NOMO-1 treated with dmso at 0.1 percent for 144 hours (cell line): Measurements from ENCODE around the gene HHAT.

Experiments
- DNase-seq: peaks from one replicate; lab custom pipeline; 2025; ENCODE audit not compliant: unreplicated experiment; lab: John Stamatoyannopoulos, UW

Gene HHAT

DNA sequence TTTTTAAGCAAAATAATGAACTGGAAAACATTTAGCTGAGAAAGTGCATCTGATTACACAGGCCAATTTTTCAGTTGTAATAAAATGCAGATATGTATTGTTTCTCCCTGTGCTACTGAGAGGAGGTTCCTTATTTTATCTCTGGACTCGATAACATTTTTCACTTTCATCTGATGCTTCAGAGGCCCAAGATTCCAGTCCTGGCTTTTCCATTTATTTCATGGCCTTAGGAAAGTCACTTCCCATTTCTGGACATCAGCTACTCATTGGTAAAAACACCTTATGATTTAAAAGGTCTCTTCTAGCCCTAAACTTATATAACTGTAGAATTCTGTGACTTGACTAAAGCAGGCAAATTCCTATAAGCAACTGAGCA, 203.5 kb downstream of the HHAT start:
- no peak for DNase-seq

DNA sequence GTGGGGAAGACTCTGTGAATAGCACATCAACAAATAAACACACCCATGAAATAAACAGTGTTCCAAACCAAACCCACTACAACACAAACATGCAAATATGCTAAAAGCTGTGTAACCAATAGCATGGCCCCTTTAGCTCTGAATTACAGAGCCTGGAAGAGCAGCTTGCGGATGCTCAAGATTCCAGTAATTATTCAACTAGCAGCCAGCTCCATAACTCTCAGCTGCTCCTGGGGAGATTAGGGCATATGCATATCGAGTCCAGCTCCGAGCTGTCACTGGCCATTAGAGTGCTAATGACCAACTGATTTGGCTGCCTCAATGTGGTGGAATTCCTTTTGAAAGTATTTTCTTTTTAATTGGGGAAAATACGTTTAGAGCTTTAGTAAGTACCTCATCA, 207.1 kb downstream of the HHAT start:
- no peak for DNase-seq

DNA sequence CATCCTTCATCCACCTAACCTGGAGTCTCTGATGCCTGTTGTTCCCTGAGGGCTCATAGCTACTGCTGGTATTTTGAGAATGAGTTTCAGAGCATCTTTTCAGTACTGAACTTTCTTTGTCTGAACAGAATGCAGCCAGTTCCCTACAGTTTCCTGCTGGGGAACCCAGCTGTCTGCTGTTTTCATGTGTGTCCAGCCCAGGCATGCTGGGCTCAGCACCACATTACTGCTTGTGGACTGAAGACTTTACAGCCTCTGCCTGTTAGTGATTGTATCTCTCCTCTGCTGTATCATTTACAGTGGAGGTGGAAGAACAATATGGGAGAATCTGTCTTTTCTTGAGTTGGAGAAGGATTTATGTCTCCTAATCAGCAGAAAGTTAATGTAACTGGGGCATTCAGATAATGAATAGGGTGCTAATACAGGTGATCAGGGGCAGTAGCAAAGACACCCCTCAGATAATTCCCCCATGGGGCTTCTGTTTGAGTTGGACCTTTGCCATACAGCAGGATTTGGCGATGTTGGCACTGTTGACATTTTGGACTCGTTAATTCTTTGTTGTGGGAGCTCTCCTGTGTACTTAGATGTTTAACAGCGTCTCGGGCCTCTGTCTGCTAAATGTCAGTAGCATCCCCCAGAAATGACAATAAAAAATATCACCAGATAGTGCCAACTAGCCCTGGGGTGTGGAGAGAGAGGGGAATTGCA, 207.7 kb downstream of the HHAT start:
- no peak for DNase-seq

DNA sequence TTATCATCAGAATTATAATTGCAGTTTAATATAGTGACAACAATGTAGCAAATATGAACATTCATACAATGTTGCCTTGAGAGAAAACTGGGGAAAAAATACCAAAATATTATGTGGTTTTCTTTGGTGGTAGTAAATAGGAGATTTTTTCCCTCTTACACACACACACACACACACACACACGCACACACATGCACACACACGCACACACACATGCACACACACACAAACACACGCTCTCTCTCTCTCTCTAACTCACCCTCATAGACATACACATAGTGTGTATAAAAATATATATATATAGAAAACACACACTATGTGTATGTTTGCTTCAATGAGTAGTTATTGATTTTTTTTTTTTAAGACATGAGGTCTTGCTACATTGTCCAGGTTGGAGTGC, 211.6 kb downstream of the HHAT start:
- no peak for DNase-seq

DNA sequence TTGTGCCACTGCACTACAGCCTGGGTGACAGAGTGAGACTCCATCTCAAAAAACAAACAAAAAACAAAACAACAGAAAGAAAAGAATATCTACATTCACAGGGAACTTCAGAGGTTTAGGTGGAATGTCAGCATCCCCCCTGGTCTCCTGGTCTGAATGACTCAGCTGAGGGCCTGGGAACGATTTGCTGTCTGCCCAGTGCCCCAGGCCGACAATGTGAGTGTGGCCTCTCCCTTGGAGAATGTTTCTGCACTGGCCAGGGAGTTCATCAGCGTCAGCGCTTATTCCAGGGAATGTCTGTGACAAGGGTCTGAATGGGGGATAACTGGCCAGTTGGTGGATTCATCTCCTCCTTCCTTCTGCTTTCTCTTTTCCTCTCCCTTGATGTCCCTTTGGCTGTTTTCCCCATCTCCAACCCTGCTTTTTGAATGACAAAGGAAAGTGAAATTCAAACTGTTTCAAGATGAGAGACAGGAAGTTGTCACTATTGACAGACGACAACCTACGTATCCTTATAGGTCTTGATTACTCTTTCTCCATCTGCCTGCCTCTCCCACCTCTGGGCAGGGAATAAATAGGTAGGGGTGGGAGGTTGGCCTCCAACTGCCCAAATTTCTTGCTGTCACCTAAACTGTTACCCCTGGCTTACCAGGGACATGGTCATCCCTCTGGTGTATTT, 213.1 kb downstream of the HHAT start:
- no peak for DNase-seq

DNA sequence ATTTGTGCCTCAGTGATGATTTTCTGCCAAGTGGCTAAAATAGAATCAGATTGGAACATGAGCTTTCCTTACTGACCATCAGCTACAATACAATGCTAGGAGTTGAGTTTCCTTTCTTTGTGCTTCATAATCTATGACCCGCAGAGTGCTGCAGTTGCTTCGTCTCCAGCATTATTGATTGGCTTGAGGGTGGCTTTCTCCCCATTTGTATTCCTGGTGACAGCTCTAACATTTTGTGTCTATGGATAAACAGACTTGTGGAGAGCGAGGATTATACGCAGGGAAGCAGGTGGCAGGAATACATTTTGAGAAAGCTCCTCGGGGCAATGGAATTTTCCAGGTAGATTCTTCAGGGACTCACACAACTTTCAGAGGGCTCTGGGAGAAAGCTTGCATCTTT, 223.2 kb downstream of the HHAT start:
- no peak for DNase-seq

DNA sequence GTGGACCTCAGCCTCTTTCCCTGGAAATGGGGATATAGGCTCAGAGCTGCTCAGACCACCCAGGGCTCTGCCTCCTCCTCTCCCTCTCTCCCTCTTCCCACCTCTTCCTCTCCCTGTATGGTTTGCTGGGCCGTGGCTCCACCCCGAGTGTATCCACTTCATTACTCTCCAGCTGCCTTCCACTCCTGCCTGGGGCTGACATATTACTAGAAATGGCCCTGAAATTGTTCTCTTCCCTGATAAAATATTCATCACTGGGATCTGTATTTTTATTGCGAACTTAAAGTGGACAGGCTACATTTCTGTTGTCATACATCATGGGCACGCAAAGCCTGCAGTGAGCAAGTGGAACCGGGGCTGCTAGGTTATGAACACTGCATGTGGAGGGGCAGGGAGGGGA, 225.0 kb downstream of the HHAT start:
- DNase-seq = no peak

DNA sequence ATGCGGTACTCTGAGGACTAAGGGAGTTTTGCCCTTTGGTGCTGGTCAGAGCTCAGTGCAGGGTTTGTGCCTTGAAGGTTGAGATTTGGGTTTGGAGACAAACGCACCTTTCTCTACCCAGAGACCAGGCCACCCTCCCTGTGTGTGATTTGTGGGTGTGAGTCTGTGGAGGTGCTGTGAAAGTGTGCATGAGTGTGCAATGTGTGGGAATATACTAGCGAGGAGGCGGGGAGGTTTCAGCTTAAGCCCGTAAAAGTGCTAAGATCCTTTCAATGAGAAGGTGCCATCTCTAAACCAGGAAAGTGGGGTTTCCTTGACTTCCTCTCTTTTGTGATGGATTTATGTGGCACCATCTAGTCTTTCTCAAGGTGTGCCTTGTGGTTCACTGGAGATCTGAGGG, 225.7 kb downstream of the HHAT start:
- DNase-seq = no peak

DNA sequence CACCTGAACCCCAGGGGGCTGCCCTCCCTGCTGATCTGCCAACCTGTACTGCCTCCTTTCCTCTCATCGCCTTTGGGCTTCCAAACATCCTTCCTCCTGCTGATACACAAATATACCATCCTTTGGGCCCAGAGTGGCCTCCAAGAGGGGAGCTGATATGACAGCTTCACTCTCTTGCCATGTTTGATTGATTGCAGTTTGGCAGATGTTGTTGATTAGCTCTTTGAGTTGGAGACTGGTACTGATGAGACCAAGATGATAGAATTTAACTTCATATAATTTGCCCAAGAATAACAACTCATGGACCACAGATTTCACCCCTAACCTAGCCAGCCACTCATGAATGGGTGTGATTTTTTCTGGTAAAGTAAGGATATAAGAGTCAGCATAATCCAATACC, 227.8 kb downstream of the HHAT start:
- no peak for DNase-seq

DNA sequence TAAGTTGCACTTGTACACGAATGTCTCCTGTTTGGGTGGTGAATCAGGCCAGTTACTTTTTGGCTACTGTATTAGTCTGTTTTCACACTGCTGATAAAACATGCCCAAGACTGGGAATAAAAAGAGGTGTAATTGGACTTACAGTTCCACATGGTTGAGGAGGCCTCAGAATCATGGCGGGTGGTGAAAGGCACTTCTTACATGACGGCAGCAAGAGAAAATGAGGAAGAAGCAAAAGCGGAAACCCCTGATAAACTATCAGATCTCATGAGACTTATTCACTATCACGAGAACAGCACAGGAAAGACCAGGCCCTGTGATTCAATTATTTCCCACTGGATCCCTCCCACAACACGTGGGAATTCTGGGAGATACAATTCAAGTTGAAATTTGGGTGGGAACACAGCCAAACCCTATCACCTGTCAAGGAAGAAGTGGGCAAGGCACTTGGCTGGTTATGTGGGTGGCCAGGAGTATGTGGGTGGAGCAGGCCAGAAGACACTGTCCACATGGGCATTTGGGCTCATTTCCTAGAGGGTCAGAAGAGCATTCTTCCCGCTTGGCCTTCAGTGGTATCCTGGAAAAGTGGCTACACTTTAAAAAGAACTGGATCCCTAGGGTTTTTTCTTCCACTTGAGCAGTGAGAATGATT, 228.8 kb downstream of the HHAT start:
- DNase-seq = no peak

DNA sequence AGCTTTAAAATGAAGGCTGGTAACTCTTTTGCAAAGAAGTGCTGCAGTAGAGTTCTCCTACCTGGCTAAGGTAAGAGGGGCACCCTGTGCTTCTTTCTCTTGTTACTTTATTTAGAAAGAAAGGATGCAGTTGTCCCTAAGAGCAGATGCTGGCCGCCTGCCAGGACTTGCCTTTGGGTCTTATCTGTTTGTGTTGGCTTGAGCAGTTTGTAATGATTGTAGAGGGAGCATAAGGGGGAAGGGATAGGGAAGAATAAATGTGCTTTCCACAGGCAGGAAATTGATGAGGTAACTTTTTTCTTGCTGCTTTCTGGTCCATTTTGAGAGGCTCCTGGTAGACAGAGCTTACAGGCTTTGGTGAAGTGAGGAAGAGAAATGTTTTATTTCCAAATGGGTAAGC, 229.6 kb downstream of the HHAT start:
- DNase-seq = no peak

DNA sequence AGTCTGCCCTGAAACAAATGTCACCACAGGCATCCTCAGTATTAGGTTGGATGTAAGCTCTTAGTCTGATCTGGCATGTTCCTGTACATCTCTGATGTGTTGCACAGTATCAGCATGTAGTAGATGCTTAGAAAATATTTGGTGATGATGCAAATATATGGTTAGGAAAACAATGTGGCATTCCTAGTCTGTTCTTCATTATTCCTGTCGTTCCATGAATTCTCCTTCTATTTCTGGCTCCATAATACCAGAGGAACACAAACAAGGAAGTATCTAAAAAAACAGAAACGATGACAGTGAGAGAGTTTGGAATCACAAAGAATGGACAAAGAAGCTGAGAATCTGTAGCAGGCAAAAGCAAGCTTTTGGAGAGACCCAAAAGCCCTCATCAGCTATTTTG, 236.6 kb downstream of the HHAT start:
- no peak for DNase-seq

DNA sequence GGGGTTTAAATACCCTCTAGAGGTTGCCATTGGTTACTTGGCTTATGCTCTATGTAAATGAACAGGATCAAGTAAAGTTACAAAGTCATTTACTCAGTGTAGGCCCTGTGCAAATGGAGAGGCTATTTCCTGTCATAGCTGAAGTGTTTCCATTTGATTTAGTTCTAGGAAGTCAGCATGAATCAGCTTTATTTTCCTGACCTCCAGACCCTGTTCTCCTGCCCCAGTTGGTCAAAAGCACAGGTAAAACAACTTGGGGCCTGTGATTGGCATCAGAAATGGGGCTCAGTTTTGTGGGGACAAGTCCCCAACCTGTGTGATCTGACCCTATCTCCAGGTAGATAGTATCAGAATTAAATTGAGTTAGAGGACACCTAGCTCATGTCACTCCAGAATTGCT, 239.9 kb downstream of the HHAT start:
- no peak for DNase-seq

DNA sequence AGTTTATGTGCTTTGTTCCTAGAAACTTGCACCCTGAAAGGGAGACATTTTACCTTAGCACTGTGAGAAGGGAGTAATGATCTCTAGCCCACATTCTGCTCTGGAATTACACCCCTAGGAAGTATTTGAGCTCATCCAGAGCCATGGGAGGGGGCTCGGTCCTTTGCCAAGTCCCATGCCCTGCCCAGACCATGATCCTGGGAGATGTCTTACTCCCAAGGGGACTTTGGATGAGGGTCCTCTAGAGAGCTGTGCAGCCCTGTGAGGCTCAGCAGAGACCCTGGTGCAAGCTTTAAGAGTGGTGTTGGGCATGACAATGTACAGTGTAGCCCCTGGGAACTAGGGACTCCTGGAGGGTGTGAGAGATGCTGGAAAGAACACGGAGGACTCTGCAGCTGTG, 241.4 kb downstream of the HHAT start:
- no peak for DNase-seq

DNA sequence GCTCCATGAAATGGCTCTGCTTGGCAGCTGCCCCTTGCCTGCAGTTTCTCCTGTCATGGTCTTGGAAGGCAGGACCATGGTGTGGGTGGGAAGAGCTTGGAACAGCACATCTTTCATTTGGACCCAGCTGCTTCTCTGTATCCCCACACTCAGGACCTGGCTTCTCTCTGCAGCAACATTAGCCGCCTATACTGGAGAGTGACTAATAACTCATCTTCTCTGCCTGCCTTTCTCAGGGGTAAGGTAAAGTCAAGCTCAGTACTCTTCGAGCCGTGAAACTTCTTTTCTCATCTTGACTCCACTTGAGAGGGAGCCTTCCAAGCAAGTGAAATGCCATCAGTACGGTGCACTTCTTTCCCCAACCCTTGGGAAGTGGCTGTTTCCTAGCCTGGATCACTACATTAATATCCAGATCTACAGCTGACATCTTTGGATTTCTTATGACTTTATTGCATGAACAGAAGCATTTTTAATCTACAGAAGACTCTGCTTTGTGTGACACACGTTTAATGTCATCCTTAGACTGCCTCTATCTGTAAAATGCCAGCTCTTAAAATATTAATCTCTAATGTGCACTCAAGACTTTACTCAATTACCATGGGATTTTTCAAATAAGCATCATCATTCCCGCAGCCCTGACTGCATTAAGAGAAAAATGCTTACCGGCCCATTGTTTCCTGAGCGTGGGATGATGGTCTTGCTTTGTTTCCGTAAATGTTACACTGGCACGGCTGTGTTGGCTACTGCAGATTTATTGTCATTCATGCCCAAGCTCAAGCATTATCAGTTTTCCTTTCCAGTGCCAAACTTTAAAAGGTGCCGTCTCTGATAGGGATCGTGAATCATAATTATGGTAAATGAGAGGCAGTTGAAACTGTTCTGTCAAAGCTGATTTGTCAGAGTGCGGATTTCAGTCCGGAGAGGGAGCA, 242.9 kb downstream of the HHAT start:
- no peak for DNase-seq

DNA sequence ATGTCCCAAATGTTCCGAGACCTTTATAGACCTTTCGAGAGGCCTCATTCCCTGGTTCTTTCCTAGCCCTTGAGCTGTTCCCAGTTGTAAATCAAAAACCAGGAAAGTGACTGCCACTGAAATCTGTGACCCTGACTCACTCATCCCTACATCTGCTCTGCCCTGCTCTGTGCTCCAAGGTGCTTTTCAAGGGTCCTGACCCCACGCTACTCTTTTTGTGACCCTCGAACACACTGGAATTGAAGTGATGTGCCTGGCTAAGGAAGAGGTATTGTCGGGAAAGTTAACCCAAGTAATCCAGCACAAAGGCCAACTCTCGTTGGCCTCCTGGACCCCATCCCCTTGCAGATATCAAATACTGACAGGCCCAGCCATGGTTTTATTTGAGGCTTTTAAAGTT, 244.4 kb downstream of the HHAT start:
- DNase-seq = no peak

DNA sequence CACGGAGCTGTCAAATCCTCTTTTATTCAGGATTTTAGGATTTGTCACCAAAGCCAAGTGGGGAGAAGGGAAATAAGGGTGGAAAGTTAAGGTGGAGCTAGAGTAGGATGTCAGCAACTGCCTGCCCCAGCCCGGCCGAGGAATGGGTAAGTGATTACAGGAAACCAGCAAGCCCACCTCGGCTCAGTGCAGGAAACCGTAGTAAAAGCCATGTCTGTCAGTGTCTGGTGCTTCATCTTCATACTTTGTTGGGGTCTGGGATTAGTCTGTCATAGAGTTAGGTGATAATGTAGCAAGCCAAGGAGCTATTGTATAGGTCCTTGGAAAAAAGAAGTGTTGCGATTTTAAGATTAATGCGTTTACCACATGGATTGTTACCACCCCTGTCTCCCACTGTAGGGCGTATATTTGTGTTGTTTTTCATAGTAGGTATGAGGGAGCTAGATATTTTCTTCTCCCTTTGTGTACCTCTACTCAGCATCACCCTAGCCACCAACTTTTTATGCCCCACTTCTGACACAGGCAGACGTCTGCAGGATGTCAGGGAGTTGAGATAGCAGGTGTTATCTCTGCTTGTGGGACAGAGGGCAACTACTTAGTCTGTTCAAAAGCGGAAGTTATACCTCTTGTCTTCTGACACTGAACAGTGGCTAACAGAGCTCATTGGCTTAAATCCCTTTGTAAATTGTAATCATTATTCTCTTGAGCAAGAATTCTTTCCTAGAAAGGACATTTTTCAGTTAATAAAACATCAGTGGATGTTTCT, 253.7 kb downstream of the HHAT start:
- DNase-seq = no peak

DNA sequence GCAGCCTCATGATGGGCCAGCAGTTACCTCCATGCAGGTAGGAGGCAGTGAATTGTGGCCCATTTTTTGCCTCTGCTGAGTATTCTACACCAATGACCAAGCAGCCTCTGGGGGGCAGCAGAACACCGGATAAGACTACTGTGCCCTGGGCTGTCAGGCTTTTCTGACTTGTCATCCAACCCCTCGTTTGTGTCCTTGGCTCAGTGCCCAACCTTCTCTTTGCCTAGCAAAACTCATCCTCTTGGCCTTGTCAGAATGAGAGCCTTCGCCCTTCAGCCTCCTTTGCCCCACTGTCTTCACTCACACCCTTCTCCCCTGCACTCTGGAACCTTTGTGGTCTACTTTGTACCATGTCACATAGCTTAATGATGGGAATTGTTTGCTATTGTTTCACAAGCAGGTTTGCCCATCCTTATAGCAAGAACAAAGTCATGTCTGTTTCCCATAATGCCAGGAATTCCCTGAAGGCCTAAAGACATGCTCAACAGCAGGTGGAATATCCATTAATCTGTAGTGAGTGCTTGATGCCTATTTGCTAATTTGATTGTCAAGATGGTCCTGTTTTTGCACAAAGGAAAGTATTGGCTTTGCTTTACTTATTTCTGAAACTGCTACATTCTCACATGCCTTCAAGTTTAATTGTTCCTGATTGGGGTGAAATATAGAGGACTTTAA, 255.9 kb downstream of the HHAT start:
- peak; percentile 33 for DNase-seq

DNA sequence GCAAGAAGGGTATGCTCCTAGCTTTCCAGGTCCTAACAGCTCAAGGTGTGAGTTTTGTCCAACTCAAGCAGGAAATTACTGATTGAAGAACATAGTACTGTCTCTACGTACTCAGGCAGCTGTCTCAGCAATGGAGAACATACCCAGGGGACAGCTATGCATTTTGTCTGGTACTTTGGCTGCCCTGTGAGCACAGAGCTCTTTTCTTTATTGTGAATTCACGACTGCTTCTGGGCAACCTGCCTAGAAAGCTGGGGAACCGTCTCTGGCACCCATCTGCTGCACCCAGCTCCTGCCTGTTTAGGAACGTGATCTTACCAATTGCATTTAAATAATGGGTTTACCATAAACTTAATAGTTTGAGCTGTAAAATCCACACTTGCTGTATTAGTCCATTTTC, 258.1 kb downstream of the HHAT start:
- DNase-seq = no peak

DNA sequence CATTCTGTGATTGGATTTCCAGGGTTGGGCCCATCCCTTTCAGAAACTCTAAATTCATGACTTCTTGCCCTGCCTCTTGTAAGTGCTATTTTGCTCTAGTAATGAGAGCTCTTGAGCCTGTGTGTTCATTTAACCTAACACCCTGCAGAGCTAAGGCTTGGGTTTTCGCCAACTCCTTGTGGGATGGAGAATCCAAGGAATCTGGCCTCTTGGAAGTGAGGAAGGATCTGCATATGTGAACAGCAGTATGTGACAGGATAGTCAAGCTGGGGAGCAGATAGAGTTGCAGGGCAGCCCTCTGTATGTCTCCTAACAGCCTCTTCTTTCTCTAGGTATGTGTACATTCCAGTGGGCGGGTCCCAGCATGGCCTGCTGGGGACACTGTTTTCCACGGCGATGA, 258.9 kb downstream of the HHAT start:
- DNase-seq = no peak
